ENCODE data around the gene INVS.
"Not testable (repeated sequence)": the region's sequence is repeated elsewhere in the genome, so short reads cannot be mapped to it uniquely, and the experiment has no call there.

Gene INVS

GRCh38 chr9:100126423-100126822, 27.4 kb downstream of the INVS start:
- DNase-seq (ENCODE audit: low read depth), result no peak

- no peak for DNase-seq (ENCODE audit: low read depth)
Observed at GRCh38 chr9:100129772-100130171, 30.7 kb downstream of the INVS start.

- DNase-seq (ENCODE audit: low read depth), result no peak
Observed at GRCh38 chr9:100131216-100131615, 32.2 kb downstream of the INVS start.

- DNase-seq (ENCODE audit: low read depth), result no peak
Observed at GRCh38 chr9:100131875-100132430, 32.9 kb downstream of the INVS start.

DNA sequence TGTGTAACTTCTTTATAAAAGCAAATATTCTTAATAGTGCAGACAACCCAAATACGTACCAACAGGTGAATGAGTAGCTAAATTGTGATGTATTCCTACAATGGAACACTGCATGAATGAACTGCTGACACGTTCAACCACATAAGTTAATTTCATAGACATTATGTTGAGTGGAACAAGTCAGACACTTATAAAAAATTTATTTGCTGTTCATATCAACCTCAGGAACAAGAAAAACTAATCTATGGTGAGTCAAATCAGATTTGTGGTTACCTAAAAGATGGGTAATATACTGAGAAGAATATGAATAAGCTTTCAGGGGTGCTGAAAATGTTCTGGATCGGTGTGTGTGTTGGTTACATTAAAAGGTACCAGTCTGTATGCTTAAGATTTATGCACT, 35.7 kb downstream of the INVS start:
- no peak for DNase-seq (ENCODE audit: low read depth)

DNA sequence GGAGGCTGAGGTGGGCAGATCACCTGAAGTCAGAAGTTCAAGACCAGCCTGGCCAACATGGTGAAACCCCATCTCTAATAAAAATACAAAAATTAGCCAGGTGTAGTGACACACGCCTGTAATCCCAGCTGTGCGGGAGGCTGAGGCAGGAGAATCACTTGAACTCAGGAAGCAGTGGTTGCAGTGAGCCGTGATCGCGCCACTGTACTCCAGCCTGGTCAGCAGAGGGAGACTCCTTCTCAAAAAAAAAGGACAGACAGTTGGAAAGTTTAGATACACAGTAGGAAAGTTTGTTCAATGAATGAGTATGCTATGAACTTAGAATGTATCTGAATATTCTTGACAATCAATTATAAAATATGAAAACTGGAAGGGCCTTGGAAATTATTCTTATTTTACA, 37.8 kb downstream of the INVS start:
- DNase-seq (ENCODE audit: low read depth), result not testable (repeated sequence)

GRCh38 chr9:100140303-100140702, 41.3 kb downstream of the INVS start:
- DNase-seq (ENCODE audit: low read depth), result not testable (repeated sequence)

DNA sequence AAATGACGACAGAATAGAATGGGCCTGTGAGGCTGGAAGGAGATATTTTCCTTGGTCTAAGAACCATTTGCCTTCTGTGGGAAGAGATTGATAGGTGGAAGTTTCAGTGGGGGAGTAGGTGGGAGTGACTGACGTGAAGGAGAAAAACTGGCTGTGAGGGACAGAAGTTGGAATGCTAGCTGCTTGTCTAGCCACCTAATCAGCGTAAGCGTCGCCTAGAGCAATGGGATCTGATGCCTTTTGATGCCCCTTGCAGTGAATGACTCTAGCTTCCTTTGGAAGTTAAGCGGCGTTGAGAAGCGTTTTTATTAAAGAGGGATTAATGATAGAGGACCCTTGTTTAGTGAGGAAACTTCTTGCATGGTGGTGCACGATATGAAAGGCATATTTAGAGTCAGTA, 42.8 kb downstream of the INVS start:
- not testable (repeated sequence) for DNase-seq (ENCODE audit: low read depth)

DNA sequence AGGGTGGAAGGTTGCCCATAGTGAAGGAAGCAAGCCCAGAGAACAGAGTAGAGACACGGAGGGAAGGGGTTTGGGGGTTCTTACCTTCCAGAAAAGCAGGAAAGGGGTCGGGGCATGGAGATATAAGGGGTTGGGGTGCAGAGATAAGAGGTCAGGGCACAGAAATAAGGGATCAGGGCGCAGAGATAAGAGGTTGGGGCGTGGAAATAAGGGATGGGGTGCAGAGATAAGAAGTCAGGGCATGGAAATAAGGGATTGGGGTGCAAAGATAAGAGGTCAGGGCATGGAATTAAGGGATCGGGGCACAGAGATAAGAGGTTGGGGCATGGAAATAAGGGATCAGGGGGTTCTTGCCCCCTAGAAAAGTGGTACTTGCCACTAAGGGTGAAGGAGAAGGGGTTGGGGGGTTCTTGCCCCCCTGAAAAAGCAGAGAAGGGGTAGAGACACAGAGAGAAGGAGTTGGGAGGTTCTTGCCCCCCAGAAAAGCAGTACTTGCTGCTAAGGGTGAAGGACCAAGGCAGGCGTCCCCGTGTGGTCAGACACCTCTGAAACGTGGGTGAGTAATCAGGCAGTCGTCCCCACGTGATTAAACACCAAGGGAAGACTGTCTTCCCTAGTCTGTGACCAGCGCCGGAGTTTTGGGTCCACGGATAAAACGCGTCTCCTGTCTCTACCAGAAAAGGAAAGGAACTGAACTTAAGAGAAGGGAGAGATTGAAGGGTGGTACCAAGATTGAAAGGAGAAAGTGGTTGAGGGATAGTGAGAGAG, 46.3 kb downstream of the INVS start:
- DNase-seq (ENCODE audit: low read depth), result not testable (repeated sequence)

DNA sequence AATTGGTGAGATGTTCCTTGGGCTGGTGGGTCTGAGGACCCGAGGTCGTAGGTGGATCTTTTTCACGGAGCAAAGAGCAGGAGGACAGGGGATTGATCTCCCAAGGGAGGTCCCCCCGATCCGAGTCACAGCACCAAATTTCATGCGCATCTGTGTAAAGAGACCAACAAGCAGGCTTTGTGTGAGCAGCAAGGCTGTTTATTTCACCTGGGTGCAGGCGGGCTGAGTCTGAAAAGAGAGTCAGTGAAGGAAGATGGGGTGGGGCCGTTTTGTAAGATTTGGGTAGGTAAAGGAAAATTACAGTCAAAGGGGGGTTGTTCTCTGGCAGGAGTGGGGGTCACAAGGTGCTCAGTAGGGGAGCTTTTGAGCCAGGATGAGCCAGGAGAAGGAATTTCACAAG, 46.9 kb downstream of the INVS start:
- not testable (repeated sequence) for DNase-seq (ENCODE audit: low read depth)

GRCh38 chr9:100150214-100150613, 51.2 kb downstream of the INVS start:
- no peak for DNase-seq (ENCODE audit: low read depth)

- DNase-seq (ENCODE audit: low read depth), result no peak
Observed at GRCh38 chr9:100160021-100160420, 61.0 kb downstream of the INVS start.

DNA sequence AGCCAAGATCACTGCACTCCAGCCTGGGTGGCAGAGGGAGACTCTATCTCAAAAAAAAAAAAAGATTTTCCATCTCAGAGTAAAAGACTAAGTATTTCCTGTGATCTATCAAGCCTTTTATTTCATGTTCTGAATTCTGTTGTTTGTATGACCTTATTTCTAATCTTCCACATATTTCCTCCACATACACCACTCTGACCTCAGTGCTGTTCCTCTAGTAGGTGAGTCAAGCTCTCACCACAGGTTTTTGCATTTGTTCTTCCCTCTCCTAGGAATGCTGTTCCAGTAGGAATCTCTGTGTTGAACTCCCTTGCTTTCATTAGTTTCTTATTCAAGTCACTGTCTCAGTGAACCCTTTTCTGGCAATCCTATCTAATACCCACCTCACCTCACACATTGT, 68.1 kb downstream of the INVS start:
- no peak for DNase-seq (ENCODE audit: low read depth)

DNA sequence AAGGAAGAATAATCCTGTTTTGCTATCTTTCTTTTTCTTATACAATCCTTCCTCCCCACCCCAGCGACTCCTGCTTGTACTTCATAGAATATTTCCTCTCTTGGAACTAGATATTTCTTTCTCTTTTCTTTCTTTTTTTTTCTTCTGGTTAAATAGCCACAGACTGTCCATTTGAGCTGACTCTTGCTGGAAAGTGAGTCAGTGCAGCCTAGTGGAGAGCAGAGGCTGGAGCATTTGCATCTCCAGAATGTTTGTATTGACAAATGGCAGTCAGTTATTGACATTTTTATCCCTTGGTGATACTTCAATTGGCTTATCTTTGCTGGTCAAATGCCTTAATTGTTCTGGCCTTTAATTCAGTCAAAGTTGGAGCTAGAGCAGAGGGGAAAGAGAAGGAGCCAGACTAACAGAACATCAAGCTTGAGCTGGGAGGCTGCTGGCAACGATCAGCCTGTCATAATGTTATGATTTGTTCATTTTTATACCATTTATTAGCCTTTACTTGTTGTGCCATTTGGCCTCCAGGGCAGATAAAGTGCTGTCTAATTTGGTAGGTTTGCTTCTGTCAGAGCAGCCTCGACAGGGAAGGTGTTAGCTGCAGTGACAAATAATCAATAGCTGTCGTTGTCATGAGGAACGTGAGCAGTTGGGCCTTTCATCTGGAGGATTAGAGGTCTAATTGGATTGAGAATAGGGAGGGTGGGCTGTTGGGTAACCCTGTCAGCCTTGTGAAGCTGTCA, 69.0 kb downstream of the INVS start:
- DNase-seq (ENCODE audit: low read depth), result no peak

- DNase-seq (ENCODE audit: low read depth), result no peak
Observed at GRCh38 chr9:100170085-100170484, 71.0 kb downstream of the INVS start.

- DNase-seq (ENCODE audit: low read depth), result no peak
Observed at GRCh38 chr9:100170556-100170955, 71.5 kb downstream of the INVS start.

DNA sequence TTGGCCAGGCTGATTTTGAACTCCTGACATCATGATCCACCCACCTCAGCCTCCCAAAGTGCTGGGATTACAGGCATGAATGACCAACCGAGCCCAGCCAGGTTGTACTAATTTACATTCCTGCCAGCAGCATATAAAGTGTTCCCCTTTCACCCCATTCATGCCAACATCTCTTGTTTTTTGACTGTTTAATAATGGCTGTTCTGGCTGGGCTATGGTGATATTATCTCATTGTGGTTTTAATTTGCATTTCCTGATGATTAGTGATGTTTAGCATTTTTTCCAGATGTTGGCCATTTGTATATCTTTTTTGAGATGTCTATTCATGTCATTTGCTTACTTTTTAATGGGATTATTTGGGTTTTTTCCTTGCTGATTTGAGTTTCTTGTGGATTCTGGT, 87.3 kb downstream of the INVS start:
- DNase-seq (ENCODE audit: low read depth), result no peak

DNA sequence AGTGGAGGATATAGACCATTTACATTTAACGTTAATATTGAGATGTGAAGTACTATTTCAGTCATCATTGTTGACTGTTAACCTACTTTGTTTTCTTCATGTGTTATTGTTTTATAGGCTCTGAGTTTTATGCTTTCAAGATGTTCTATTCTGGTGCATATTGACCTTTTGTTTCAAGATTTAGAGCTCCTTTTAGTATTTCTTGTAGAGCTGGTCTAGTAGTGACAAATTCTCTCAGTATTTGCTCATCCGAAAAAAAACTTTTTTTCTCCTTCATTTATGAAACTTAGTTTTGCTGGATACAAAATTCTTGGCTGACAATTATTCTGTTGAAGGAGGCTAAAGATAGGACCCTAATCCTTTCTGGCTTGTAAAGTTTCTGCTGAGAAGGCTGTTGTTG, 91.3 kb downstream of the INVS start:
- no peak for DNase-seq (ENCODE audit: low read depth)

GRCh38 chr9:100191264-100191663, 92.2 kb downstream of the INVS start:
- no peak for DNase-seq (ENCODE audit: low read depth)

DNA sequence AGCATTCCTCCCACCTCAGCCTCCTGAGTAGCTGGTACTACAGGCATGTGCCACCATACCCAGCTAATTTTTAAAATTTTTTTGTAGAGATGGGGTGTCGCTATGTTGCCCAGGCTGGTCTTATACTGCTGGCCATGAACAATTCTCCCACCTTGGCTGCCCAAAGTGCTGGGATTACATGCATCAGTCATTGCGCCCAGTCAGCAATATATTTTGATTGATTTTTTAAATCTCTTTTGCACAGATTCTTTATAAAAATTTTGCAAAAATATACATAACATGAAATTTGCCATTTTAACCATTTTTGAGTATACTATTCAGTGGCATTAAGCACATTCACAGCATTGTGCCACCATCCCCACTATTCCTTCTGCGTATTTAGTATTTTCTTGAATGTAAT, 94.0 kb downstream of the INVS start:
- no peak for DNase-seq (ENCODE audit: low read depth)

- DNase-seq (ENCODE audit: low read depth), result no peak
Observed at GRCh38 chr9:100196215-100196614, 97.2 kb downstream of the INVS start.

DNA sequence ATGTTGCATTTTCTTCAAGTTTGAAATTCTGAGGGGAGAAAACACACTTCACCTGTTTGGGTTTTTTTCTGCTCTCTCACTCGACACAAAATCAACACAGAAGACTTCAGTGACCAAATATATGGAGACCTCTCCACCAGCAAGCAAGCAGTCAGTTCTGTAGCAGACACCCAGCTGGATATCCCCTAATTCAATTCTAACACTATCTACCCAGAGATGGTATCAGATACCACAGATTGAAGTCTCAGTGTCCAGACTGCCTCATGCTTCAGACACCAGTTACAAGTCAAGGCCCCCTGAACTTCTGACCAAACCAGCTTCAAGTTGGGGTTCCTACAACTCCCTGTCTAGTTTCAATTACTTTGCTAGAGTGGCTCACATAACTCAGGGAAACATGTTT, 97.8 kb downstream of the INVS start:
- DNase-seq (ENCODE audit: low read depth), result no peak

DNA sequence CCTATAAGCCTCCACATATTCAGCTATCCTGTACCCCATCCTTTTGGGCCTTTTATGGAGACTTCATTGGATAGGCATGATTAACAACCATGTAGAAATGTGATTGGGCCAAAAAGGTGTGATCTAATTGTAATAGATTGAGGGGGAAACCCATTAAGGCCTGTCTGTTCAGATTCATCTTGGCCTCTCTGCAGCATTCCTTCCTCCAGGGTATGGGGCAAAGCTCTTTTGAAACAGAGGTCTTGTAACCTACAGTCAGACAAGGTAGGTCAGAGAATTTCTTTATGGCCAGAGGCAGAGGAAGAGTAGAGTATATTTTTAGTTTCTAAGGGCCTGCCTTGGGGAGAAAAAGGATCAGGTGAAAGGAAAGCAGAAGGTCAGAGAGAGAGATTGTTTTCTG, 98.5 kb downstream of the INVS start:
- DNase-seq (ENCODE audit: low read depth), result no peak

Measured in stimulated activated CD8-positive, alpha-beta memory T cell treated with anti-CD3 and anti-CD28 coated beads, Interleukin-12 subunit alpha, Interleukin-12 subunit beta, amount 100 ng/mL, for 4 hours (primary cell).